ENCODE results near the gene MAP7.

DNA sequence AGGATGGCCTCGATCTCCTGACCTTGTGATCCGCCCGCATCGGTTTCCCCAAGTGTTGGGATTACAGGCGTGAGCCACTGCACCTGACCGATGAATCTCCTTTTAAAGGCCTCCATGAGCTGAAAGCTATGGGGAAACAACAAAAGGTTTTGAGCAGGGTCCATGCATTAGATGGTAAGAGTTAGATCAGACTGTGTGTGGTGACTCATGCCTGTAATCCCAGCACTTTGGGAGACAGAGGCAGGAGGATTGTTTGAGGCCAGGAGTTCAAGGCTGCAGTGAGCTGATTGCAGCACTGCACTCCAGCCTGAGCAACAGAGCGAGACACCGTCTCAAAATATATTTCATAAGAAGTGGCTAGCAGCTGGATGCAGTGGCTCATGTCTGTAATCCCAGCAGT is 219.6 kb downstream of the MAP7 start:
- TF ChIP-seq, protein P1, sequence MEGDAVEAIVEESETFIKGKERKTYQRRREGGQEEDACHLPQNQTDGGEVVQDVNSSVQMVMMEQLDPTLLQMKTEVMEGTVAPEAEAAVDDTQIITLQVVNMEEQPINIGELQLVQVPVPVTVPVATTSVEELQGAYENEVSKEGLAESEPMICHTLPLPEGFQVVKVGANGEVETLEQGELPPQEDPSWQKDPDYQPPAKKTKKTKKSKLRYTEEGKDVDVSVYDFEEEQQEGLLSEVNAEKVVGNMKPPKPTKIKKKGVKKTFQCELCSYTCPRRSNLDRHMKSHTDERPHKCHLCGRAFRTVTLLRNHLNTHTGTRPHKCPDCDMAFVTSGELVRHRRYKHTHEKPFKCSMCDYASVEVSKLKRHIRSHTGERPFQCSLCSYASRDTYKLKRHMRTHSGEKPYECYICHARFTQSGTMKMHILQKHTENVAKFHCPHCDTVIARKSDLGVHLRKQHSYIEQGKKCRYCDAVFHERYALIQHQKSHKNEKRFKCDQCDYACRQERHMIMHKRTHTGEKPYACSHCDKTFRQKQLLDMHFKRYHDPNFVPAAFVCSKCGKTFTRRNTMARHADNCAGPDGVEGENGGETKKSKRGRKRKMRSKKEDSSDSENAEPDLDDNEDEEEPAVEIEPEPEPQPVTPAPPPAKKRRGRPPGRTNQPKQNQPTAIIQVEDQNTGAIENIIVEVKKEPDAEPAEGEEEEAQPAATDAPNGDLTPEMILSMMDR (conservative IDR thresholded peaks at IDR 0.05; ENCODE audit: low read length) = no peak
- TF ChIP-seq EZH2phosphoT487 (IDR thresholded peaks at IDR 0.05; ENCODE audit: borderline replicate concordance, low read depth, low read length) = no peak
